IPS DF 6.9 (cell line): ENCODE results near the gene SLC36A4.
"Not testable (repeated sequence)": the region's sequence is repeated elsewhere in the genome, so short reads cannot be mapped to it uniquely, and the experiment has no call there.

Source experiments
- DNase-seq: peaks from one replicate; pipeline ENCODE4 v3.0.0-alpha.2; 2013; ENCODE audit warnings: low read depth, low spot score
- H3K27ac ChIP-seq: one replicate; pipeline ENCODE4 v1.5.1; 2013; ENCODE audit warnings: low read length, control low read depth
- H3K27me3 ChIP-seq: 2 replicates; pipeline ENCODE4 v1.6.1; 2013; ENCODE audit warnings: mild to moderate bottlenecking, low read length; ENCODE audit not compliant: control insufficient read depth, insufficient read depth
- H3K36me3 ChIP-seq: 2 replicates; pipeline ENCODE4 v1.6.1; 2013; ENCODE audit warnings: low read length; ENCODE audit not compliant: control insufficient read depth, insufficient read depth
- H3K4me1 ChIP-seq: 2 replicates; pipeline ENCODE4 v1.6.1; 2013; ENCODE audit warnings: low read length; ENCODE audit not compliant: control insufficient read depth, insufficient read depth
- H3K4me3 ChIP-seq: 2 replicates; pipeline ENCODE4 v1.5.1; 2013; ENCODE audit warnings: mild to moderate bottlenecking, low read length
- H3K9me3 ChIP-seq: 2 replicates; pipeline ENCODE4 v1.6.1; 2013; ENCODE audit warnings: low read length, inconsistent platforms; ENCODE audit not compliant: control insufficient read depth, insufficient read depth
- WGBS: extraction: QIAGEN DNeasy Blood & Tissue Kit; methylation state at CpG from one replicate; pipeline ENCODE4 v1.1.7; 2013; ENCODE audit warnings: mixed read lengths, missing lambda C conversion rate; ENCODE audit not compliant: insufficient read length, insufficient coverage; 5-methylcytosine and 5-hydroxymethylcytosine counted together

SLC36A4 gene

DNA sequence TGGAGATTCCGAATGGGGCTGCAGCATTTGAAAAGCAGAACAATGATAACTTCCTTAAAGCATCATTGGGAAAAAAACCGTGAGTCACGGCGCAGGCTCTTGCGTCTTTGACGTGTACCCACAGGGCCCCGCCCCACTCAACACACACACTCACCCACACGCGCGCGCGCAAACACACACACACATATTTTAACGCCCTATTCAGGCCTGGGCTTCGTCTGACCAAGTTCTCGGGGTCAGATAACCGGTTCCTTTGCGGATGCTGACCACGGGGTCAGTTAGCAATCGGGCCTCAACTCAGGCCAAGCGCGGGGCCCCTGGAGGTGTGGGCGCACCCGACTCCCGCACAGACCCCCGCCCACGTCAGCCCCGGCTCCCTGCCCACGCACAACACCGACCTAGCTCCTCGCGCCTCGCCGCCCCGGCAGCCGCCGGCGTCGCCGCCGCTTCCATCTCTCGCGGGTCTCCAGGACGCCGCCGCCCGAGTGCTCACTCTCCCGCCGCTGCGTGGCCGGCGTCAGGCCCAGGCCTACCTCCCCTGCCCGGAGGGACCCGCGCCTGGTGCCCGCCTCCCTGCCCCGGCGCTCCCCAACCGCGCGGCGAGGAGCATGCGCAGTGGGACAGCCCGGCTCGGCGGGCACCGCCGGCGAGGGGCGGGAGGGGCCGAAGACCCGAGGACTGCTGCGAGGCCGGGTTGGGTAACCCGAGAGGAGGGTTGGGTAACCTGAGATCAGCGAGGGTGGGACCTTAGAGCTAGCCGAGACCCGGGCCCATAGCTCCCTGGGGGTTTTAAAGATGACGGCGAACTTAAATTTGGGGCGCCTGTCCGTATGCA lies at the start of gene SLC36A4:
SLC36A4 (minus strand) TSS at position 612 of the 835 bp plus-strand sequence; CDS start at position 453, 159 bp downstream.
- H3K4me1 ChIP-seq: no peaks in the 10 kb centered on the region; the same call in 1 of the 2 replicates
- no peaks in the 10 kb centered on the region for H3K9me3 ChIP-seq
- H3K27me3 ChIP-seq: no peaks in the 10 kb centered on the region
- H3K27ac ChIP-seq: no peak within 1 kb of the TSS
- peak within 1 kb of the TSS; percentile 65 for H3K4me3 ChIP-seq
- DNase-seq: peak; percentile 77
- WGBS: no CpG with 5 or more reads among the region's 81 CpGs
- H3K36me3 ChIP-seq: no peaks in the 10 kb centered on the region

DNA sequence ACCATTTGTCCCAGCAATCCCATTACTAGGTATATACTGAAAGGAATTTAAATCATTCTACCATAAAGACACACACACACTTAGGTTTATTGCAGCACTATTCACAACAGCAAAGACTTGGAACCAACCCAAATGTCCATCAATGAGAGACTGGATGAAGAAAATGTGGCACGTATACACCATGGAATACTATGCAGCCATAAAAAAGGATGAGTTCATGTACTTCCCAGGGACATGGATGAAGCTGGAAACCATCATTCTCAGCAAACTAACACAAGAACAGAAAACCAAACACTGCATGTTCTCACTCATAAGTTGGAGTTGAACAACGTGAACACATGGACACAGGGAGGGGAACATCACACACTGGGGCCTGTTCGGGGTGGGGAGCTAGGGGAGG lies 49.0 kb upstream of the SLC36A4 start:
- not testable (repeated sequence) for H3K27me3 ChIP-seq, H3K36me3 ChIP-seq, H3K27ac ChIP-seq, DNase-seq, H3K4me3 ChIP-seq, H3K4me1 ChIP-seq, H3K9me3 ChIP-seq
- WGBS: no CpG with 5 or more reads among the region's 3 CpGs

DNA sequence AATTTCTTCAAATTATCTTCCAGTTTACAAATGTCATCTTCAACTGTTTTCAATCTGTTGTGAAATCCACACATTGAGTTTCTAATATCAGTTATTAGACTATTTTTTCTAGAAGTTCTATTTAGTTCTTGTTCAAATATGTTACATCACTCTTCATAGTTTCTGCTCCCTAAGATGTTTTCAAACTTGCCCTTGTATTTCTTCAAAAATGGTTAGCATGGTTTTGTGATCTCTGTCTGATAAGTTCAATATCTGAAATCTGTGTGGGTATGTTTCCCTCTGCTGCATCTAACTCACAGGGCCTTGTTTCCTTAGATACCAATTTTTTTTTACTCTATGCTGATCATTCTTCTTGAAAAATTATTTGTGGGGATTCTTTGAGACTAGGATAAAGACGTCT lies 46.2 kb upstream of the SLC36A4 start:
- no peaks in the 10 kb centered on the region for H3K27me3 ChIP-seq
- DNase-seq: no peak
- no peaks in the 10 kb centered on the region for H3K36me3 ChIP-seq
- no peaks in the 10 kb centered on the region for H3K4me1 ChIP-seq
- no peaks in the 10 kb centered on the region for H3K9me3 ChIP-seq
- H3K27ac ChIP-seq: no peak overlapping the region
- WGBS: no CpG with 5 or more reads among the region's 1 CpG
- no peak overlapping the region for H3K4me3 ChIP-seq

DNA sequence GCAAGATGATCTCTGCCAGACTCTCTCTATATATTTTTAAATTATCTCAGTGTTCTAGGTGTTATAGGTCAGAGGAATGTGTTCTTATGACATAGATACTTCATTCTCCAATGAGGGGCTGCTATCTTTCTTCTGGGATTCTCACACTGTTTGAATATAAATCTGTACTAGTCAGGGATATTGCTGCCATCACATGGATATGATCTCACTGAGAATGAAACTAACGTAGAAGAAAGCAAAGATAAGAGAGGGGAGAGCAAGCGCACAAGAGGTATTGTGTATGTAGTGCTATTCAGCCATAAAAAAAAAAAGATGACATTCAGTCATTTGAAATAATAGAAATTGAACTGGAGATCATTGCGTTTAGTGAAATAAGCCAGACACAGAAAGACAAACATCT lies 42.2 kb upstream of the SLC36A4 start:
- DNase-seq: no peak
- Histone ChIP-seq H3K27me3 (no peaks in the 10 kb centered on the region), H3K4me1 (no peaks in the 10 kb centered on the region), H3K36me3 (no peaks in the 10 kb centered on the region), H3K27ac (no peak overlapping the region), H3K4me3 (no peak overlapping the region), H3K9me3 (no peaks in the 10 kb centered on the region)
- no CpG with 5 or more reads among the region's 3 CpGs for WGBS

DNA sequence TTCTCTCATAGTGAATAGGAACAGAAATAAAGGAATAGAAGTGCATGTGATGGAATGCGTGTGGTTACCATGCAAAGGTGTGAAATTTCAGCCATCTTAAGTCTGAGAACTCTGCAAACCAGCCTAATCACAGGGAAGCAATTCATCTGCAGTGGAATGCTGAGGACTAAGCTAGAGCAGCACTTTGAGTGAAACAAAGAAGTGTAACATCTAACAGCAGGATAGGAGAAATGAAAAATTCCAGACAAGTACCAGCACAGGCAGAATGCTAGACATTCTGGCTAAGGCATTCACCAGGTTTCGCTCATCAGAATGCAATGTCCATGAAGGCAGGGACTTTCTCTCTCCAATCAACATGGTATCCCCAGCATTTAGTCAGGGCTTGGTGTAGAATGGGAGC lies 41.2 kb upstream of the SLC36A4 start:
- Histone ChIP-seq H3K4me3 (no peak overlapping the region), H3K27ac (no peak overlapping the region), H3K4me1 (no peaks in the 10 kb centered on the region), H3K27me3 (no peaks in the 10 kb centered on the region), H3K9me3 (no peaks in the 10 kb centered on the region), H3K36me3 (no peaks in the 10 kb centered on the region)
- no peak for DNase-seq
- no CpG with 5 or more reads among the region's 2 CpGs for WGBS

DNA sequence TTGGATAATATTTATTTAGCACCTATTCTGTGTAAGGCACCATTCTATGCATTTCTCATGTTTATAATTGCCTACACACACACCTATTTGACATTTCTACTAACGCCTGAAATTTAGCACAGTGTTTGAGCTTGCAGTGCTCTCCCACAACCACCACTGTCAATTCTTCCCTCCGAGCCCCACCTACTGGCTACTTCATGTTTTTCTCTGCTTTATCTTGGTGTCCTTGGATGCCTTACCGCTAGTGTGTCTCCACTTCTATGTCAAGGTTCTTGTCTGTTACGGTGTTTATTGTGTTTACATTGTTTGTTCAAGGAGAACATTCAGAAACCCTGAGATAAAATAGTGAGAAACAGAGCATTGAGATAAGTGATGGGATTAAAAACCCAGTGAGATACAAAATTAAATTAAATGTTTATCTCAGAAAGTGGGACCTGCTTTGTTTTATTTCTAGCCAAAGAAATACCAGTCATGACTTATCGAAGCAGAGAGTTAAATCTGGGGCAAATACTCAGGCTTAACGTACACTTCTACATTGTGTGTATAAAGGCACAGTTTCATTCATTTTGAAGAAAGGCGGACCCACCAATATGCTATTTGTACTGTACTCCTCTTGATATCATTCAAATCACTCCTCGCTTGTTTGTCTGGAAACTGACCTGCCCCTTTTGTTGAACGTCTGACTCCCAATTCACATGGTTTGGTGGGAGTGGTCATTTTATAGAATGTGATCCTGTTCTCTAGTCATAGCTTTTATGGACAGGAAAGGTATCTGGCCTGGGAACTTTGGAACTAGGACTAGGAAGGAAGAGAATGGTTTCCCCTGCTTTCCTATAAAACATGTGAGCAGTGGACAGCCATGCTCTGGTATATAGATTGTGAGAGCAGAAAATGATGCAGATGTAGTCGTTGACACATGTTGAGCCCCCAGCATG lies 39.2 kb upstream of the SLC36A4 start:
- no peaks in the 10 kb centered on the region for H3K4me1 ChIP-seq
- DNase-seq: no peak
- H3K27me3 ChIP-seq: no peaks in the 10 kb centered on the region
- H3K9me3 ChIP-seq: no peaks in the 10 kb centered on the region
- H3K4me3 ChIP-seq: no peak overlapping the region
- no CpG with 5 or more reads among the region's 10 CpGs for WGBS
- H3K27ac ChIP-seq: no peak overlapping the region
- no peaks in the 10 kb centered on the region for H3K36me3 ChIP-seq

DNA sequence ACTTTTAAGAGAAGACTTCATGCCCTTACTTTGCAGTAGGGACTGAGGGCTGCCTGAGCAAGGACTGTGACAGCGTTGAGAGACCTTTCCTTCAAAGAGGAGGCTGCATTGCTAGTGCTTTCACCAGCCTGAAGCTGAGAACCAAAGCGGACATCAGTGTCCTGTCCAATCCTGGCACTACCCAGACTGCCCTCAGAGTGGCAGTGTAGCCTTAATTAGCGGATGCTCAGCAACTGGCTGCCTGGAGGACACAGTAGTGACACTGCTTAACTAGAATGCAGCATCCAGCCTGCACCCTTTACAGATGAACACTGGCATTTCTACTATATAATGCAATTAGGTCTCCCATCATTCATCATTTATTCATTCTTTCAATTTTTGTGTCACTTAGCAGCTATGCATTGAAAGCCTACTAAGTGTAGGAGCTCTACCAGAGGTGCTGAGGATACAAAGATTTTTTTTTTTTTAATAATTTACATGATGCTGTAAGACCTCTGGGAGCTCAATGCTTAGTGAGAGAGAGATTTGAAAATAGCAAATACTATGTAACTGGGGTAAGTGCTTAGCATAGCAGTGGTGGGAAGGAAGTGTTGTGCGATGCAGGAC lies 36.9 kb upstream of the SLC36A4 start:
- no peaks in the 10 kb centered on the region for H3K27me3 ChIP-seq
- no peaks in the 10 kb centered on the region for H3K36me3 ChIP-seq
- DNase-seq: peak; percentile 71
- no peaks in the 10 kb centered on the region for H3K4me1 ChIP-seq
- no CpG with 5 or more reads among the region's 4 CpGs for WGBS
- H3K9me3 ChIP-seq: no peaks in the 10 kb centered on the region
- no peak overlapping the region for H3K4me3 ChIP-seq
- H3K27ac ChIP-seq: no peak overlapping the region

DNA sequence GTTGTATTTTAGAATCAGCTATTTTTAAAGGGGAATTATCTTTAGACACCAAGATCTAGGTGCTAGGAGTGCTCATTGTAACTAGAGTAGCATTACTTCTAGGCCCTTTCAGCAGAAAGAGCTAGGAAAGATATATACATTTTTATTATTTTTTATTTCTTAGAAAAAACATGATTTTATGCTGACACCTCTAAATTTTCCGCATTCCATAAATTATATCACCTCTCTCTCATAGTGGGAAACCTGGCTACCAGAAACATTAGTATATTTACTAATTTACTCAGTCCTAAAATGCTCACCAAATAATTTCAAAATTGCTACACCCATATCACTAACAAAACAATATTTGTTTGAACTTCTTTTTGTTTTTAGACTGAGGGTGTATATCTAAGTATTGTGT lies 32.1 kb upstream of the SLC36A4 start:
- H3K27me3 ChIP-seq: no peaks in the 10 kb centered on the region
- no CpG with 5 or more reads among the region's 1 CpG for WGBS
- H3K4me3 ChIP-seq: no peak overlapping the region
- no peaks in the 10 kb centered on the region for H3K9me3 ChIP-seq
- no peak overlapping the region for H3K27ac ChIP-seq
- H3K4me1 ChIP-seq: no peaks in the 10 kb centered on the region
- no peak for DNase-seq
- no peaks in the 10 kb centered on the region for H3K36me3 ChIP-seq

DNA sequence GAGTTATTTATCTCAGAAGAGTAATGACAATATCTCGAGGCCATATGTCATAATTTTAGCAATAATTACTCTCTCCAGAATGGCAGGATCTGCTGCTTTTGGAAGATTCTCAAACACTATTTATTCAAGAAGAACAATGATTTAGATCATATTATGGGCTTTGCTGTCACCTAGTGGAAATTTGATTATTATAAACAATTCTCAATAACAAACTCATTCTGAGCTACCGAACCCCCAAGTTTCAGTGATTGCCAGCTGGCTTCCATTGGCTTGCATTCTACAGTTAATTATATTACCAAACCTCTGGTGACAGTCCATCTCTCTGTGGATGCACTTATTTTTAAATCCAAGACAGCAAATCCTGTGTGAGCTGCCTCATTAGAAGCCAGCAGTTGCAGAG lies 27.9 kb upstream of the SLC36A4 start:
- Histone ChIP-seq H3K36me3 (no peaks in the 10 kb centered on the region), H3K4me1 (no peaks in the 10 kb centered on the region), H3K27ac (no peak overlapping the region), H3K27me3 (no peaks in the 10 kb centered on the region), H3K9me3 (no peaks in the 10 kb centered on the region), H3K4me3 (no peak overlapping the region)
- no peak for DNase-seq
- no CpG with 5 or more reads among the region's 2 CpGs for WGBS

DNA sequence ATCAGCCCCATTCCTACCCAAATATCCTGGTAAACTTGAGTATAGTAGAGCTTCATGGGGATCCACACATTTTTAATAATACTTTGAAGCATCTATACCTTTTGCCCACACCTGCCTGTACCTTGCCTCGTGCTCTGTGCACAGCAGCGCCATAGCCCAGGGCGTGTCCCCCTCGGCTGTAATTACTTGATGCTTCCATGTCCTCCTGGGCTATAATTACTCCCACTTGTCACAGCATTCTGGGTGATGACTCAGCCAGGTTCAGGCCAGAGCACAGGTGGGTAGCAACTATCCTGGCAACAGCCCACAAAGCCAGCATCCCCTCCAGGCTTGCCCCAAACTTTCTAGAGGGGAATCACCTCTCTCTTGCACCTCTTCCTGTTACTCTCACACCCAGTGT lies 23.7 kb upstream of the SLC36A4 start:
- no peaks in the 10 kb centered on the region for H3K9me3 ChIP-seq
- no peaks in the 10 kb centered on the region for H3K4me1 ChIP-seq
- no peaks in the 10 kb centered on the region for H3K36me3 ChIP-seq
- H3K27ac ChIP-seq: no peak overlapping the region
- no peak overlapping the region for H3K4me3 ChIP-seq
- H3K27me3 ChIP-seq: no peaks in the 10 kb centered on the region
- no CpG with 5 or more reads among the region's 4 CpGs for WGBS
- DNase-seq: no peak
